CD14-positive monocyte (primary cell): ENCODE results near the gene PRKG2. TPM values are rescaled to one million over a fixed set of nuclear protein-coding genes. Genes with fewer than 3 reads are reported as not detected.

Experiments
- DNase-seq, 3 donors: peaks; one replicate each; pipeline ENCODE4 v3.0.0-alpha.2; 2011 to 2022
- H2AFZ ChIP-seq: 2 replicates; pipeline ENCODE4 v1.6.0; 2012; ENCODE audit warnings: mild to moderate bottlenecking, low read depth, low read length, inconsistent platforms; ENCODE audit not compliant: insufficient read depth, poor library complexity, severe bottlenecking
- H3K27ac ChIP-seq, 2 donors: 1 replicate in 1 of 2; 2 replicates in 1 of 2; pipeline ENCODE4 v1.5.1; 2012 to 2013; ENCODE audit warnings: low read length in 2 of 2, control low read depth in 1 of 2, inconsistent platforms in 1 of 2, low read depth in 1 of 2, mild to moderate bottlenecking in 1 of 2
- H3K27me3 ChIP-seq, 2 donors: one replicate each; pipeline versions ENCODE4 v1.6.0 to v1.6.1; 2011 to 2013; ENCODE audit warnings: low read length in 2 of 2; ENCODE audit not compliant: control insufficient read depth in 2 of 2, insufficient read depth in 2 of 2
- H3K36me3 ChIP-seq, 2 donors: replicated peaks in 1 of 2; 1 replicate in 1 of 2; 2 replicates in 1 of 2; pipeline versions ENCODE4 v1.5.1 to v1.6.1; 2012 to 2013; ENCODE audit warnings: low read length in 2 of 2, control low read depth in 1 of 2, inconsistent platforms in 1 of 2, mild to moderate bottlenecking in 1 of 2; ENCODE audit not compliant: insufficient read depth in 2 of 2, control insufficient read depth in 1 of 2
- H3K4me1 ChIP-seq, 2 donors: 1 replicate in 1 of 2; 2 replicates in 1 of 2; pipeline versions ENCODE4 v1.5.1 to v1.6.1; 2012 to 2013; ENCODE audit warnings: low read length in 2 of 2, control low read depth in 1 of 2, inconsistent platforms in 1 of 2, mild to moderate bottlenecking in 1 of 2, moderate library complexity in 1 of 2; ENCODE audit not compliant: insufficient read depth in 2 of 2, control insufficient read depth in 1 of 2
- H3K4me2 ChIP-seq: replicated peaks from 2 replicates; pipeline ENCODE3; 2012; ENCODE audit warnings: low read length, moderate library complexity, mild to moderate bottlenecking; ENCODE audit not compliant: poor library complexity, severe bottlenecking; ENCODE audit errors: extremely low read depth
- H3K4me3 ChIP-seq, 3 experiments: fragments of 200-600 bp in 1 of 3; sonication (generic) in 1 of 3; replicated peaks in 1 of 3; 1 replicate in 2 of 3; 2 replicates in 1 of 3; pipeline ENCODE4 v1.5.1; 2011 to 2013; ENCODE audit warnings: low read length in 3 of 3, mild to moderate bottlenecking in 3 of 3, control low read depth in 2 of 3, low read depth in 2 of 3, inconsistent platforms in 1 of 3, moderate library complexity in 1 of 3
- H3K79me2 ChIP-seq: 2 replicates; pipeline ENCODE4 v1.6.0; 2012; ENCODE audit warnings: mild to moderate bottlenecking, control low read depth, inconsistent platforms, low read length, moderate library complexity; ENCODE audit not compliant: insufficient read depth
- H3K9ac ChIP-seq: 2 replicates; pipeline ENCODE4 v1.6.0; 2017; ENCODE audit warnings: low read length, mild to moderate bottlenecking; ENCODE audit not compliant: insufficient read depth, poor library complexity, severe bottlenecking
- H3K9me3 ChIP-seq, 2 donors: replicated peaks in 1 of 2; 1 replicate in 1 of 2; 2 replicates in 1 of 2; pipeline versions ENCODE4 v1.5.1 to v1.6.1; 2012 to 2013; ENCODE audit warnings: low read length in 2 of 2, control low read depth in 1 of 2; ENCODE audit not compliant: control insufficient read depth in 1 of 2, insufficient read depth in 1 of 2
- H4K20me1 ChIP-seq: 2 replicates; pipeline ENCODE4 v1.6.0; 2012; ENCODE audit warnings: mild to moderate bottlenecking, low read length, control low read depth, moderate library complexity; ENCODE audit not compliant: insufficient read depth
- H3K27ac Mint-ChIP-seq, 7 donors: one replicate each; pipeline ENCODE4 v1.8.0; 2020; ENCODE audit warnings: mild to moderate bottlenecking in 7 of 7, mixed read lengths in 7 of 7, moderate library complexity in 6 of 7, inconsistent platforms in 2 of 7
- H3K27me3 Mint-ChIP-seq, 3 donors: one replicate each; pipeline ENCODE4 v1.8.0; 2021 to 2022; ENCODE audit warnings: low read depth in 3 of 3, mild to moderate bottlenecking in 3 of 3, mixed read lengths in 3 of 3, moderate library complexity in 3 of 3, inconsistent platforms in 1 of 3
- H3K36me3 Mint-ChIP-seq, 2 donors: one replicate each; pipeline ENCODE4 v1.8.0; 2020; ENCODE audit warnings: mixed read lengths in 2 of 2, inconsistent platforms in 1 of 2, mild to moderate bottlenecking in 1 of 2
- H3K4me1 Mint-ChIP-seq: one replicate; pipeline ENCODE4 v1.8.0; 2020; ENCODE audit warnings: mild to moderate bottlenecking, mixed read lengths
- H3K4me3 Mint-ChIP-seq, 2 donors: one replicate each; pipeline ENCODE4 v1.8.0; 2020; ENCODE audit warnings: mild to moderate bottlenecking in 2 of 2, mixed read lengths in 2 of 2, moderate library complexity in 1 of 2
- H3K9me3 Mint-ChIP-seq, 7 donors: one replicate each; pipeline ENCODE4 v1.8.0; 2020 to 2022; ENCODE audit warnings: mixed read lengths in 7 of 7, mild to moderate bottlenecking in 6 of 7, moderate library complexity in 6 of 7, inconsistent platforms in 2 of 7
- CTCF ChIP-seq: fragments of 200-600 bp; IDR thresholded peaks from one replicate; pipeline ENCODE4 v1.8.0; 2022; ENCODE audit warnings: antibody characterized with exemption, mild to moderate bottlenecking
- WGBS: methylation state at CpG from one replicate; pipeline ENCODE4 v1.1.5; 2013; ENCODE audit warnings: missing lambda C conversion rate; ENCODE audit not compliant: insufficient coverage; 5-methylcytosine and 5-hydroxymethylcytosine counted together
- intact Hi-C, 2 donors: fragments of 100-400 bp; cut with micrococcal nuclease; formaldehyde crosslinking; loops; one replicate each; pipeline versions ENCODE4 v1.15.0 to v1.15.1; 2023
- polyA plus RNA-seq, 3 donors: library from polyadenylated mRNA; depleted of rRNA in 1 of 3; unstranded in 2 of 3; stranded (reverse) in 1 of 3; fragments of 300-500 nt in 2 of 3; fragments of >200 nt in 1 of 3; fragmentation: Illumina TruSeq in 2 of 3; gene quantifications; 1 replicate in 2 of 3; 2 replicates in 1 of 3; pipeline ENCODE4 v1.2.3, GENCODE V29; 2012 to 2021

PRKG2 gene
- polyA plus RNA-seq, 3 donors, result 0.10 TPM; not detected in 2

GRCh38 chr4:81049907-81050306 is 165.1 kb downstream of the PRKG2 start:
- Histone ChIP-seq H3K27me3 (no peaks in the 10 kb centered on the region), H3K9ac (no peak overlapping the region), H3K4me2 (no peak overlapping the region), H3K79me2 (no peaks in the 10 kb centered on the region), H3K4me3 (no peak overlapping the region), H3K9me3 (no peaks in the 10 kb centered on the region), H2AFZ (no peak overlapping the region), H3K36me3 (no peaks in the 10 kb centered on the region), H4K20me1 (no peaks in the 10 kb centered on the region), H3K4me1 (no peaks in the 10 kb centered on the region), H3K27ac (no peak overlapping the region)
- no peak overlapping the region for H3K4me3 Mint-ChIP-seq
- no peak for DNase-seq
- no peak for TF ChIP-seq CTCF
- no peaks in the 10 kb centered on the region for H3K4me1 Mint-ChIP-seq
- peaks cover 2% of the 10 kb centered on the region in 3 donors for H3K27me3 Mint-ChIP-seq
- peaks cover 0 to 3% (median 0%) of the 10 kb centered on the region in 7 donors for H3K9me3 Mint-ChIP-seq
- intact Hi-C loops, result no loop called here
- 90% methylated on average over 2 of the region's 3 CpGs for WGBS
- no peak overlapping the region for H3K27ac Mint-ChIP-seq
- no peaks in the 10 kb centered on the region for H3K36me3 Mint-ChIP-seq

GRCh38 chr4:81049330-81049729 is 165.7 kb downstream of the PRKG2 start:
- Histone ChIP-seq H3K4me3 (no peak overlapping the region), H3K27me3 (no peaks in the 10 kb centered on the region), H3K36me3 (no peaks in the 10 kb centered on the region), H2AFZ (no peak overlapping the region), H4K20me1 (no peaks in the 10 kb centered on the region), H3K9ac (no peak overlapping the region), H3K9me3 (no peaks in the 10 kb centered on the region), H3K27ac (no peak overlapping the region), H3K79me2 (no peaks in the 10 kb centered on the region), H3K4me2 (no peak overlapping the region), H3K4me1 (no peaks in the 10 kb centered on the region)
- TF ChIP-seq CTCF, result no peak
- H3K4me1 Mint-ChIP-seq, result no peaks in the 10 kb centered on the region
- DNase-seq, result no peak
- no peaks in the 10 kb centered on the region for H3K36me3 Mint-ChIP-seq
- no CpG with 5 or more reads among the region's 4 CpGs for WGBS
- no peak overlapping the region for H3K4me3 Mint-ChIP-seq
- peaks cover 0 to 3% (median 0%) of the 10 kb centered on the region in 7 donors for H3K9me3 Mint-ChIP-seq
- H3K27ac Mint-ChIP-seq, result no peak overlapping the region
- H3K27me3 Mint-ChIP-seq, result peaks cover 2% of the 10 kb centered on the region in 3 donors
- intact Hi-C loops, result no loop called here
